GM21423 (cell line): ENCODE results near the gene GNAT1.
"Not testable (repeated sequence)": the region's sequence is repeated elsewhere in the genome, so short reads cannot be mapped to it uniquely, and the experiment has no call there.

Experiments
- ATAC-seq: cut with Tn5 transposase; IDR thresholded peaks from one replicate; pipeline ENCODE4 v1.9.1; 2021; ENCODE audit warnings: mild to moderate bottlenecking, moderate library complexity; ENCODE audit not compliant: unreplicated experiment

Gene GNAT1

DNA sequence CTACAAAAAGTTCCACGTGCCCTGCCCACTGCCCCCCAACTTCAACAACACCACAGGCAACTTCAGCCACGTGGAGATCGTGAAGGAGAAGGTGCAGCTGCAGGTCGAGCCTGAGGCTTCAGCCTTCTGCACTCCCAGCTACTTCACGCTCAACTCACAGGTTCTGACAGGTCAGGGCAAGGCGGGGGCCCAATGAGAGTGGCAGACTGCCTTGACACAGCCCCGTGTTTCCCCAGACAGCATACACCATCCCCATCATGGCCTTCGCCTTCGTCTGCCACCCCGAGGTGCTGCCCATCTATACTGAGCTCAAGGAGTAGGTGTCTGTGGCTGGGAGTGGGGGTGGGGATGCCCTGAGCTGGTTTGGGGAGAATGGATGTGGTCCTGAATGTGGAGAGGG is 26.3 kb downstream of the GNAT1 start:
- ATAC-seq: no peak

DNA sequence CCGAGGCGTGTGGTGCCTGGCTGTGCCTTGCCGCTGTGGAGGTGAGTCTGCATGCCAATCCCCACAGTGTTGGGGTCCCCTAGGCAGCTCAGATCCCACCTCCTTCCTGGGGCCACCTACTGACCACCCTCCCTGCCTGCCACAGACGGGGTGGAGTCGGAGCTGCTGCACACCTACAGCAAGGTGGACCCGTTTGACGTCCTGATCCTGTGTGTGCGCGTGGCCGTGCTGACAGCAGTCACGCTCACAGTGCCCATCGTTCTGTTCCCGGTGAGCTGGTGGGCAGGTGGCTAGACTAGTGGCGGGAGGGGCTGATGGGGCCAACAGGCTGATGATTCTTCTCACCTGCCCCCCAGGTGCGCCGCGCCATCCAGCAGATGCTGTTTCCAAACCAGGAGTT is 27.0 kb downstream of the GNAT1 start:
- no peak for ATAC-seq

DNA sequence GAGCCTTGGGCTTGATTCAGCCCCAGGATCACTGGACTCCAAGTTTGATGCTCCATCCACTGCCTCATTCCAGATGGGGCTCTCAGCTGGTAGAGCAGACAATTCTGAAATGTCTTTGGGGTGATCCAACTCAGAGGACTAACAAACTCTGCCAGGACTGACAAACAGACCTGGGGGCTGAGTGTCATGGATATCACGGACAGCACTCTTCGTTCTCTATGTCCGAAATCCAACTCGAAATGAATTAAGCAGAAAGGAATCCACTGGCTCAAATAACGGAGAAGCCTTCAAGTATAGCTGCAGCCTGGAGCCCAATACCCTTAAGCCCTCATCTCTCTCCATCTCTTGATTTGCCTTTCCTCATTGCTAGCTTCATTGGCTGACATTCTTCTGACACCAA is 27.9 kb downstream of the GNAT1 start:
- no peak for ATAC-seq

DNA sequence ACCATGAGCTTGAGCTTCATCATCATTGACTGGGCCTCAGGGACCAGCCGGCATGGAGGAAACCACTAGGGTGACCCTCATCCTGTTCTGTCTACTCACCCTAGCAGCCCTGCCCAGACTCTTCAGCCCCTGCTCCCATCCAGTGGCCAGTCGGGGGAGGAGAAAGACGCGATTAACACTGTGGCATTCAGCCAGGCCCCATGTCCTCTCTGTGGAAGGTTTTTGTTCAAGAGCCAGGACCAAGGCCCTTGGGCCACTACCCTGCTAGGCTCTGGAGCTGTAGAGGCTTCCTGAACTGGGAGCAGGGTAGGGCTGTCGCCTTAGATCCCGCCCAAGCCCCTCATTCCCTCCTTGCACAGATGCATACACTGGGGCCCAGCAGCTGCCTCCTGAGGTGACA is 28.7 kb downstream of the GNAT1 start:
- ATAC-seq: no peak

DNA sequence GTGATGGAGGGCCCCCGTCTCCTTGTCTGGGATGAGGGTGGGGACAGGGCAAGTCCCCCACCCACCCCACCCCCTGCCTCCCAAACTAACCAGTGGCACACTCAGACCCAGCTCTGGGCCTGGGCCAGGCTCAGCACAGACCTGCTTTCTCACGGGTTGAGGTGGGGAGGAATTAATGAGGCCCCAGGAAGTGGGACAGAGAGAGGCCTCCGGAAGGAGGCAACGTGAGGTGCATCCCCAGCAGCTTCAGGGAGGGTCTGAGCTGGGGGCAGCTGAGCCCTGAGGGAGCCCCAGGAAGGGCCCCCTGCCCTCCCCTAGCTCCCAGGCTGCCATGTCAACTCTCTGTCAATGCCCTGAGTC is 29.6 kb downstream of the GNAT1 start:
- no peak for ATAC-seq

DNA sequence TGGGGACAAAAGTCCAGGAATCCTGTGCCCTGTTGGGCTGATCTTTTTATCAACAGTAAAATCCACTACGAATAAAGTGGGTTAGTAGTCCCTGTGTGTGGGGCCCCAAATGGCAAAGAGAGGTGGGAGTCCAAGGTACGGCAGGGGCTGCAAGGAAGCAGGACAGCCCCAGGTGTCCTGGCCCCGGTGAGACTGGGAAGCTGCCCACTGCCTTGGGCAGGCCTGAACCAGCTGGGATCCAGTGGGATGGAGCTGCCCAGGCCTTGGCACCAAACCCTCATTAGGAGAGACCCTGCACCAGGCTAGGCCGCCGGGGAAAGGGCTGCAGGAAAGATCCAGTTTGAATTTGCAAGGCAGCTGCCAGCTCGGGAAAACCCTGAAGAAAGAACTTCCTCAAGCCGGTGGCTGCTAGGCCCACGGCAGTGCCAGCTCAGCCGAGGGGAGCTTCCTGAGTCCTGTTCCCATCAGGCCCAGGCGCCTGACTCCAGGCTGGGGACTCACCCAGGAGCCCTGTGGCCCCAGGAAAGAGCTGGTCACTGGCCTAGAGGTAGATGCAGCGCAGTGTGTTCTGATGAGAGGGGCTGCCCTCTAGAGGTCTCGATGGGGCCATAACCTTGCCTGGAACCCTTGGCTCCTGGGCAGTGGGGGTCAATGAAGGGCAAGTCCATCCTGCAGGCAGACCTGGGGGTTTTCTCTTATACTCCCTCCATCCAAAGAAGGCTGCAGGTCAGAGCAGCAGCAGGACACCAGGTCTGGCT is 30.2 kb downstream of the GNAT1 start:
- ATAC-seq: no peak

DNA sequence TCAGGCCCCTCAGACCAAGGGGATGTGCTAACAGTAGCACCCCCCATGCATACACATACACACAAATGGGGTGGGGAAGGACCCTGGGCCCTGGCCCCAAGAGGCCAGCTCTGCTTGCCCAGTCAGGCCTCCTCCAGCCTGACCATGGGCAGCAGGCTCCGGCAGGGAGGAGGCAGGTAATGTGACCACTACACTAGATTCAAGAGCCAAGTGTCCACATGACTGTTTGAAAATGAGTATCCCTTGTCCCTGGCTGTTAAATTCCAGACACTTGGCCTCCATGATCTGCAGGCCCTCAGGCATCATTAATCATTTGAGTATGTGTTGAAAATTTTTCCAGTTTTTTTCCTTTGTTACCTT is 30.7 kb downstream of the GNAT1 start:
- no peak for ATAC-seq

DNA sequence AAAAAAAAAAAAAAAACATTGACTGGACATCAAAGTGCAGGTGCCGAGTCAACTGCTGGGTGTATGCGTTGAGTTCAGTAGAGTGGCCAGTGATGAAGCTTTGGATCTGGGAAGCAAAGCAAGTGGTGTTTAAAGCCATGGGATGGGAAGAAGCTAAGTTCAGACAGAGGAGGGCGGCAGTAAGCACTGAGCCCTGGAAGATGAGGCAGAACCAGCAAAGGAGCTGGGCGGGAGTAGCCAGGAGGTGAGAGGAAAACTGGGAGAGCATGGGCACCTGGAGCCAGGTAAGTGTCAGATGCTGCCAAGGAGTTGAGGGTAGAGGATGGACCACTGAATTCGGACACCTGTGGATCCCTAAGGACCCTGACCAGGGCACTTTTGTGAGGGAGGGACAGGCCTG is 33.2 kb downstream of the GNAT1 start:
- ATAC-seq: no peak

DNA sequence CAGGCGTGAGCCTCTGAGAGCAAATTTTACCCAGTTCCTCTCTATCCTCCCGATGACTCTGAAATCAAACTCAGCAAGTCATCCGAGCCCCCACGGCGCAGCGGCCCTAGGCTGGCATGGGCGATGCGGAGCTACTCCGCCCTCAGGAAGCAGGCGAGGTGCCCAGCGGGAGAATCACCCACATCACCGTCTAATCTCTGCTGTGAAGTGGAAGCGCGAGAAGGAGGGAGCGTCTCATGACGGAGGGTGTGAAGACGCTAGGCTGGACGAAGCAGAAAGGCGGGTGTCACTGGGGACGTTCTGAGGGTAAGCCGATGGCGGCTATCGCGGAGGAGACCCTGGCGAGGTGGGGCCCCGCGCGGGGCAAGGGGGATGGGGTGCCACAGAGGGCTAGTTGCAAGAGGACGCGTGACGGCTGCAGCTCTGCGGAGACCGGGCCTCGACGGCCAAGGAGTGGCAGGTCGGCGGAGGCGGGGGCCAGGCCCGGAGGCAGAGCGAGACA is 35.5 kb downstream of the GNAT1 start:
- ATAC-seq: peak; percentile 3

DNA sequence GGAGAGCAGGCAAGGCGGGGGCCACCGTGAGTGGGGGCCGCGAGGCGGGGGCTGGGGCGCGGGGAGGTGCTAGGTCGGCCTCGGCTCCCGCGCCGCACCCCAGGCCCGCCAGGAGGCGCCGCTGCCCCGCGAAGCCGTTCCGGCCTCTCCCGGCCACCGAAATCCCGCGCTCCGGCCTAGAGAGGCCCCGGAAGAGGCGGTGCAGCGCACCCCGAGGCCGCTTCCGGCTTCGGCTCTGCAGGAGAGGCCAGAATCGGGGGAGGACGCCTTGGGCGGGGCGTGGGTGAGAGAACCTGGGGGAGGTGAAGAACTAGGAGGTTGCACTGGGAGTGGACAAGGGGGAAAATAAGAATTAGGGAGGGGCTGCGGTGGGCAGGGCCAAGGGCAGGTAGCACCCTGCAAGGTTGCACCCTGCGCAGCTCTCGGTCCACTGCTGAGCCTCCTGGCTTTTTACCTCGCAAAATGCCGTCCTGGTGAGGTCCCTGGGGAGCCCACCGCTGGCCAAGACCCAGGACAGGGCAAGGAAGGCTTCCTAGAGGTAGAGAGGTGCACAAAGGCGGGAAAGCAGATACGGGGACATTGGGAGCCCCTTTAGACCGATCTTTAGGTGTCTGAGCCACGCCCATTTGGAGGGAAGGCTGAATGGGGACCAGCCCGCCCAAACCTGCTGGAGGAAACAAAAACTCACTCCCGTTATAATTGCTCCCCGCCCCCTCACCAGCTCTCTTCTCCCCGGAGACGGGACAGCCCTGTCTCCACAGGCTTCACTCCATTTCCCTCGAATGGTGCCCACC is 36.2 kb downstream of the GNAT1 start:
- ATAC-seq: peak; percentile 86

DNA sequence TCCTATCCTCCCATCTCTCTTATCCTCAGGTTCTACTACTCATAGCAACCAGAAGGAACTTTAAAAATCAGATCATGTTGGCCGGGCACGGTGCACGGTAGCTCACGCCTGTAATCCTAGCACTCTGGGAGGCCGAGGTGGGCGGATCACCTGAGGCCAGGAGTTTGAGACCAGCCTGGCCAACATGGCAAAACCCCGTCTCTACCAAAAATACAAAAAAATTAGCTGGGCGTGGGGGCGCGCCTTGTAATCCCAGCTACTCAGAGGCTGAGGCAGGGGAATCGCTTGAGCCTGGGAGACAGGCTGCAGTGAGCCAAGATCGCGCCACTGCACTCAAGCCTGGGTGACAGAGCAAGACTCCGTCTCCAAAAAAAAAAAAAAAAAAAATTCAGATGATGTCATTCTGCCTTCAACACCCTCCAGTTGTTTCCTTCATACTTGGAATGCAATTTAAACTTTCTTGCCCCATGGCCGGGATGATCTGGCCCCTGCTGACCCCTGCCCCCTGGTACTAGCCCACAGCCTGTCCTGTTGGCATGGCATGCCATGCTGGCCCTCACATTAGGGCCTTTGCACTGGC is 36.9 kb downstream of the GNAT1 start:
- ATAC-seq: not testable (repeated sequence)

DNA sequence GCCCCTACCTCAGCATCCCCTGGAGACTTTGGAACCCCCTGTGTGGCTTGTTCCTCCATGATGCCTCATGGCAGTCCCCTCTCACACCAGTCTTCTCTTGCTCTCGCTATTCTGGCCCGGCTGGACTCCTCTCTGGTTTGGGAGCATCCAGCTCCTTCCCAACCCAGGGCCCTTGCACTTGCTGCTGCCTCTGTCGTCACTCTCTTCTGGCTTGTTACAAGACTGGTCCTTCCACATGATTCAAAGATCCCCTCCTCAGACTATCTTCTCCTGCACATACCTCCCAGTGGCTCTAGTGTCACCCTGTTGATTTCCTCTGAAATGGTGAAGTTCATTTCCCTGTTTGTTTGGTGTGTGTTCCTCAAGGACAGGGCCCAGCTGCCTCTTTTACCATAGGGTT is 38.1 kb downstream of the GNAT1 start:
- no peak for ATAC-seq

DNA sequence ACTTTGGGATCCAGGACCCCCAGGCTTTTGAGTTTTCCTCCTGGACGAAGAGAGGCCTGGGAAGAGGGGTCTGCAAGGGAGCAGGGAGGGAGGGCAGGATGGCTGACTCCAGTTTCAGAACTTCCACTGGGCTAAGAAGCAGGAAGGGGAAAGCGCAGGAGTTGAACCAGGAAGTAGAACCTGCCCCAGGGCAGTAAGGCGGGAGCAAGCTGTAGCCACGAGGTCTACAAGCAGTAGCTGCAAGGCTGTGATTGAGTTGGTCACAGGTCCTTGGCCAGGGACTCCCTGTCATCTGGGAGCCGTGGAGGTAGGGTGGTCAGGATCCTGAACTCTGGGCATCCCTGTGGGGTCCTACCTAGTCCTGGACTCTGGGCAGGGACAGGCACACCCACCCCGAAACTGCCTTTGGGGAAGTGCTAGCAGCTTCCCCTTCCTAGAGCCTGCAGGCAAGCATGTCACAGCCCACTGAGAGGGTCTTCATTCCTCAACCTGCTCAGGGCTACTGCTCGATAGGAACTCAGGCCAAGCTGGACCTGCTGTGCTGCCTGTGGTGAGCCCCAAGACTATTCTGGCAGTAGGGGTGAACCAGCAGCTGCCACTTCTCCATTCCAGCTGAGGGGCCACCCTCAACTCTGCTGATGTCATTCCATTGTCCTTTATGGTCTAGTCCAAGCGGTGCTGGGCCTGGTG is 38.8 kb downstream of the GNAT1 start:
- no peak for ATAC-seq

DNA sequence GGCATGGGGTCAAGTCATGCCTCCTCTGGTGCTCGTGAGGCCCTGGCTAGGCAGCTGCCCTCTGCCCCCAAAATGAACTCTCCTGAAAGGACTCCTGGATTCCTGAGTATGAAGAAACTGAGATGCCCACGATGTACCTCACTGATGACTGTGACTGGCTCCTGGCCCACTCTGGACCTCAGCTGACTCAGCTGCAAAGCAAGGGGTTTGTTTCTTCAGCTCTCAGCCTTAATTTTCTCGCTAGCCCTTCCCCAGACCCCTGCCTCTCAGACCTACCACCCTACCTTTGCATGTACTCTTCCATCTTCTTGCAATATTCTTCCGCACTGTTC is 39.4 kb downstream of the GNAT1 start:
- no peak for ATAC-seq

DNA sequence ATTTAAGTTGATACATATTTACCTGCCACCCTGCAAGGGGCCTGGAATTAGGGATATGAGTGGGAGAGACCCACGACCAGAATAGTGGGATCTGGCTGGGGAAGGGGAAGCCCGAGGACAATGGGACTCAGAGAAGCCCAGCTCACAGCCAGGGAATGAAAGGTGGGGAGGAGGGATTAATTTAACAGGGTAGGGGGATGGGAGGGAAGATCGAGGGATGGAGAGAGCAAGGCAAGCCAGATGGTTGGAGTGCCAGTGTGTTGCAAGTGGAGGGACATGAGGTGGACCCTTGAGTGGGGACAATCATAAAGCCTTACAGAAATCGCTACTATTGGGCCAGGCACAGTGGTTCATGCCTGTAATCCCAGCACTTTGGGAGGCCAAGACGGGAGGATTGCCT is 40.2 kb downstream of the GNAT1 start:
- ATAC-seq: no peak

DNA sequence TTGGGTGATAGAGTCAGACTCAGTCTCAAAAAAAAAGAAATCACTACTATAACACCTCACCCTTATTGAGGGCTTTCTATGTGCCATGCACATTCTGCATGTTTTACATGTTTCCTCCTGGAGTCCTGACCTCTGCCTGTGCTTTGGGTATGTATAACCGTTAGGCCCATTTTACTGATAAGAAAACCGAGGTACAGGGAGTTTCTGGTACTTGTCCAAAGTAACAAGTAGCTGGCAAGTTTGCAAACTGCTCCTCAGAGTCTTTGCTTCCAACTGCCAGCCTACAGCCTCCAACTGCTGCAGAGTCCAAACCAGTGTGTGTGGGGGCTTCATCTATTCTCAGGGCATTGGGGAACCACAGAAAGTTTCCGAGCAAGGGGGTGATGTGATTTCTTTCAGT is 40.9 kb downstream of the GNAT1 start:
- ATAC-seq: no peak

DNA sequence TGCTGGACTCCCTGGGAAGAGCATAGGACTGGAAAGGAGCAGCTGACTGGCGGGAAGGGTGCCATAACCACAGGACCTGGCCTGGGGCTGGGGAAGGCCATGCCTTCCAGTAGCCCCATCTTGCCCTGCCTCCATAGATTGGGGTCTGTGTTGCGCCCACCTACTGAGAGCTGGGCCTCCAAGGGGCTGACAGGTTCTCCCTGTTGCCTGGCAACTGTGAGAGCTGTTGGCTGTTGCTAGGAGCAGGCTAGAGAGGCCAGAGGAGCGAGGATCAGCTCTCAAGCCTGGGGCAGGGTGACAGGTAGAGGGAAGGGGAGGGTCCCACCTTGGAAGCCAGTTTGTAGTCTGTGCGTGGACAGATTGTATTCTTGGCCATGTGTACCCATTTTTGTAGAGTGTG is 41.8 kb downstream of the GNAT1 start:
- no peak for ATAC-seq

DNA sequence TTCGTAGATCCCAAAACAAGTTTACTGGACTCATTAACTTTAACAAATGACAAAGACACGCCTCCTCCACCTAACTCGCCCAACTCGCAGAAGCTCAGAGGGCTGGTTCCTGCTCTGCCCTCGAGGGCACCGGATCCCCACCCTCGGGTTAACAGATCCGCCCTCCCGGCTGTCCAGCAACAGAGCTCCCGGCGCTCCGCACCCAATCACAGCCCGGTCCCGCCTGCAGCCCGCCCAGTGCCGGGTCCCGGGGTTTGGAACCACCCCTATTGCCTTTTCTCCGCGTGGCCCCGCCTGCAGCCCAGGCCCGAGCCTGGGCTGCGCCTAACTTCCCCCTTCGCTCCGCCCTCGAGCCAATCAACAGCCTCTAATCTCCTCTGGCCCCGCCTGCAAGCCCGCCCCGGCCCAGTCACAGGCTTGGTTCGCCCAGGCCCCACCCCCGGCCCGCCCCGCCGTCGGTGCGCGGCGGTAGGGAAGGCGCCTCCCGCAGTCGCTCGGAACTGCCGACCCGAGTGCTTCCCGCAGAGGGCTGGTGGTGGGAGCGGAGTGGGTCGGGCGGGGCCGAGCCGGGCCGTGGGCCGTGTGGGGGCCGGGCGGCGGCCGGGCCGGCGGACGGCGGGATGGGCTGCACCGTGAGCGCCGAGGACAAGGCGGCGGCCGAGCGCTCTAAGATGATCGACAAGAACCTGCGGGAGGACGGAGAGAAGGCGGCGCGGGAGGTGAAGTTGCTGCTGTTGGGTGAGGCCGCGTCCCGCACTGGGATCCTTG is 44.5 kb downstream of the GNAT1 start, which contains the start of gene GNAI2:
Gene GNAI2, plus strand, starts transcription at position 489 of the 768 bp plus-strand sequence. Its CDS starts 132 bp downstream, at position 621.
- peak; percentile 91 for ATAC-seq

DNA sequence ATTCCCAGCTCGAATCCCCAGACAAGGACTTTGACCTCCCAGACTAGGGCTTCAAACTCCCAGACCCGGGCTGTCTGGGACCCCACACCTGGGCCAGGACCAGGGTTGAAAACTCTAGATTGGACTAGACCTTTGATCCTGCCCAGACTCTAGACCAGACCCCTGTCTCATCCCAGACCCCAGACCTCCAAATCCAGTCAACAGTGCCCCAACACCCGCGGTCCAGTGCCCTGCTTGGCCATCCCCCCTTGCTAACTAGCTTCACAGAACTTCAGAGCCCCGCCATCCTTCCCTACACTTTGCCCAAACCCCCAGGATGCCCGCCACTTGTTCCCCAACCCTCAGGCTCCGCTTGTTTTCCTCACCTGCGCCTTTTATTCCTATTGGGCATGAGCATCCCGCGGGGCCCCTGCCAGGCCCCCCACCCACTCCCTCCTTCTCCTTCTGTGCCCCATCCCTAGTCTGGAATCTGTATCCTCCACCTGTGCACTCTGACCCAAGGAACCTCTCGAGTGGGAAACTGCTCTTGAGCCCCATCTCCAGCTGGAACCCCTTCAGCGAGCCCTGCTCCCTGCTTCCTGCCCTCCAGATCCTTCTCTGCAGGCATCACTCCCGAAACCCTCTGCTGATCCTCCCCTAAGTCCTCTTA is 45.2 kb downstream of the GNAT1 start:
- no peak for ATAC-seq

DNA sequence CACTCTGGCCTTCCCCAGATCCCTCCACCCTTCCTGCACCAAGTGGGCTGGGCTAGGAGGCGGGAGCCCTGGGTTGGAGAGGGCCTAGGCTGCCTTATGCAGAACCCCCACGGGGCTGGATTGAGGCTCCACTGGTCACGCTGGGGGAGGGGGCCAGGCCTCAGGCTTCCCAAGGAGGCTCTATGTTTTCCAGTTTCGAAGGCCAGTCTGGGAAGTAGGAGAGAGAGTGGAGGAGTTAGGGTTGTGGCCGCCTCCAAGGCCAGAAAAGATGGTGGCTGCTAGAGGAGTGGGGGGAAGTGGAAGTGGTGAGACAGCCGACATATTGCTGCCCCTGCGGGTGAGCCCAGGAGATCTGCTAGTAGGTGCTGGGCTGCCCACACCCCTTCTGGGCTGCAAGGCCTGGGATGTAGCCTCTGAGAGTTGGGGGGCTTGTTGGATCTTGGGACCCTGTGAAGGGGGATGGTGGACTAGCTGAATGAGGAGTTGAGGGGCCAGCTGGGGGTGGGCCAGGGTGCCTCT is 45.8 kb downstream of the GNAT1 start:
- no peak for ATAC-seq
